ENCODE measurements around the gene ZNF197. TPM values are rescaled to one million over a fixed set of nuclear protein-coding genes. Genes with fewer than 3 reads are reported as not detected.
"Not testable (repeated sequence)": the region's sequence is repeated elsewhere in the genome, so short reads cannot be mapped to it uniquely, and the experiment has no call there.

ZNF197 gene
- total RNA-seq, 4 donors from 2014 or later, result 17.6 to 51.2 (median 28.5) TPM

DNA sequence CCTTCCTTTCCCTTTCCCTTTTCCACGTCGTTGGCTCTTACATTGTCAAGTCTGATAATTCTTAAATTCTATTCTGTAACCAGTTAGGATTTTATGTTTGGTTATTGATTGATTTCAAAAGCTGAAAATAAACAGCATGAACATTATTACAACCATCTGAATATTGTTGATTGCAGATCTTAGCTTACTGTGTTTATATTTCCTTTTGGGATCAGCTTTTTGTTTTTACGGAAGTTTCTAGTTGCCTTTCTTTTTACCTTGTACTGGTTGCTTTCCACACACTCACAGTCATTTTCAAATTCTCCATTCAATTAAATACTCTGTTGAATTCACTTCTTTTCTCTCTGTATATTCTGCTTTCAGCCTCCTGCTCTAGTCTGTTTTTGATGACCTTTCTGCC lies 40.3 kb downstream of the ZNF197 start:
- Histone ChIP-seq H3K27ac (no peak overlapping the region), H3K4me1 (no peaks in the 10 kb centered on the region), H3K9me3 (peaks cover 0 to 10% of the 10 kb centered on the region in 2 donors), H3K36me3 (no peaks in the 10 kb centered on the region), H3K27me3 (no peaks in the 10 kb centered on the region), H3K4me3 (no peak overlapping the region)
- TF ChIP-seq POLR2A (IDR thresholded peaks at IDR 0.05) (no peak), CTCF (IDR thresholded peaks at IDR 0.05) (no peak)
- no peak for DNase-seq
- intact Hi-C loops (cut with DNase I; ENCODE audit: low total_unique reads), result no loop called here

DNA sequence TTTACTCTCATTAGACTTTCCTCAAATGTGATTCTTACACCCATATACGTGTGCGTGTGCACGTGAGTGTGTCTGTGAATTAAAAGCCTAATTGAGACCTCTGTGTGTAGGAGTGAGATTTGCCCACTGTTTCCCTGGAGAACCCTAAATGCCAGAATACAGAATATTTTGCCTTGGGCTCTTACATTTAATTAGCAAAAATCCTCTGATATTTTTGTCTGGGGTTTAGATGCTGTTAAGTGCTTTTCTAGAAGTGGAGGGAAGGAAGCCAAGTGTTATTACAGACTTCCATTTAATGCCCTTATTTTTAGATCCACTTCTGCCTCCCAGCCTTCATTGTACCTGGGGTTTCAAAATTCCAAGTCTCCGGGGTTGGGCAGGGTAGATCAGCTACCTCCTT lies 41.5 kb downstream of the ZNF197 start:
- Histone ChIP-seq H3K4me3 (no peak overlapping the region), H3K27me3 (no peaks in the 10 kb centered on the region), H3K36me3 (no peaks in the 10 kb centered on the region), H3K27ac (no peak overlapping the region), H3K4me1 (no peaks in the 10 kb centered on the region), H3K9me3 (peaks cover 0 to 10% of the 10 kb centered on the region in 2 donors)
- TF ChIP-seq CTCF (IDR thresholded peaks at IDR 0.05) (no peak), POLR2A (IDR thresholded peaks at IDR 0.05) (no peak)
- no peak for DNase-seq
- intact Hi-C loops (cut with DNase I; ENCODE audit: low total_unique reads), result no loop called here

DNA sequence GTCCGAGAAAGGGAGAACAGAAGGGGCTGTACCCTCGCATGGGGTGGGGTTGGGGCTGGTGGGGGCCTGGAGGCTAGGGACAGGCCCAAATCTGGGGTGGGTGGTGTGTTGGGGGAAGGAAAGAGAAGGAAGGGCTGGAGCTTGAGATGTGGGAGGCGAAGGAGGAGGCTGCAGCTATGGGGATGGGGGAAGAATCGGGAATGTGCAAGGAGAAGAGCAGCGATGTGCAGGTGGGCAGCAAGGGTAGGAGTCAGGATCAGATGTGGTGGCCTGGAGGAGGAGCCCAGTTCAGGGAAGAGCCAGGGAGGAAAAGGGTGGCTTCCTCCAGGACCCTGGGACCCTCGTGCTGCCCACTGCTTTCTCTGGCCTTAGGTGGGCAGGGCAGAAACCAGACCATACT lies 44.9 kb downstream of the ZNF197 start:
- Histone ChIP-seq H3K27me3 (no peaks in the 10 kb centered on the region), H3K4me1 (no peaks in the 10 kb centered on the region), H3K36me3 (no peaks in the 10 kb centered on the region), H3K27ac (no peak overlapping the region), H3K4me3 (no peak overlapping the region), H3K9me3 (peaks cover 0 to 10% of the 10 kb centered on the region in 2 donors)
- TF ChIP-seq POLR2A (IDR thresholded peaks at IDR 0.05), result no peak
- no peak for TF ChIP-seq CTCF (IDR thresholded peaks at IDR 0.05)
- DNase-seq, result no peak
- intact Hi-C loops (cut with DNase I; ENCODE audit: low total_unique reads), result no loop called here

DNA sequence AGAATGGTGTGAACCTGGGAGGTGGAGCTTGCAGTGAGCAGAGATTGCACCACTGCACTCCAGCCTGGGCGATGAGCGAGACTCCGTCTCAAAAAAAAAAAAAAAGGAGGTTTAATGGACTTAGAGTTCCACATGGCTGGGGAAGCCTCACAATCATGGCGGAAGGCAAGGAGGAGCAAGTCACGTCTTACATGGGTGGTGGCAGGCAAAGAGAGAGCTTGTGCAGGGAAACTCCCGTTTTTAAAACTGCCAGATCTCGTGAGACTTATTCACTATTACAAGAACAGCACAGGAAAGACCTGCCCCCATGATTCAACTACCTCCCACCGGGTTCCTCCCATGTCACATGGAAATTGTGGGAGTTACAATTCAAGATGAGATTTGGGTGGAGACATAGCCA lies 48.6 kb downstream of the ZNF197 start:
- H3K36me3 ChIP-seq; H3K4me3 ChIP-seq; H3K4me1 ChIP-seq; H3K27ac ChIP-seq; intact Hi-C loops (cut with DNase I; ENCODE audit: low total_unique reads); DNase-seq; H3K9me3 ChIP-seq; H3K27me3 ChIP-seq: not testable (repeated sequence)

GRCh38 chr3:44674211-44674610 lies 49.4 kb downstream of the ZNF197 start:
- no peak for DNase-seq
- TF ChIP-seq CTCF (IDR thresholded peaks at IDR 0.05), result no peak
- TF ChIP-seq POLR2A (IDR thresholded peaks at IDR 0.05), result no peak
- no peaks in the 10 kb centered on the region for H3K36me3 ChIP-seq
- H3K9me3 ChIP-seq, result no peaks in the 10 kb centered on the region
- H3K27ac ChIP-seq, result no peak overlapping the region
- intact Hi-C loops (cut with DNase I; ENCODE audit: low total_unique reads), result no loop called here
- H3K4me3 ChIP-seq, result no peak overlapping the region
- H3K27me3 ChIP-seq, result no peaks in the 10 kb centered on the region
- no peaks in the 10 kb centered on the region for H3K4me1 ChIP-seq

GRCh38 chr3:44678480-44679116 lies 53.8 kb downstream of the ZNF197 start:
- Histone ChIP-seq H3K27ac (no peak overlapping the region), H3K4me1 (no peaks in the 10 kb centered on the region), H3K9me3 (no peaks in the 10 kb centered on the region), H3K4me3 (no peak overlapping the region), H3K36me3 (no peaks in the 10 kb centered on the region), H3K27me3 (no peaks in the 10 kb centered on the region)
- no peak for TF ChIP-seq POLR2A (IDR thresholded peaks at IDR 0.05)
- no peak for TF ChIP-seq CTCF (IDR thresholded peaks at IDR 0.05)
- intact Hi-C loops (cut with DNase I; ENCODE audit: low total_unique reads), result no loop called here
- DNase-seq, result no peak

All from uterus (tissue), 4 donors.